H1 (cell line): Measurements from ENCODE around the gene RTN4. TPM values are rescaled to one million over a fixed set of nuclear protein-coding genes. Genes with fewer than 3 reads are reported as not detected.

ENCODE experiments used
- EGR1 ChIP-seq: IDR thresholded peaks from 2 replicates; pipeline ENCODE4 v1.6.1; 2011; ENCODE audit warnings: low read depth, low read length, borderline replicate concordance
- EZH2 ChIP-seq: fragments of 200-600 bp; sonication (generic); IDR thresholded peaks from 2 replicates; pipeline ENCODE4 v1.7.1; 2012; ENCODE audit warnings: low read depth, mild to moderate bottlenecking, moderate library complexity, low read length, inconsistent platforms; ENCODE audit not compliant: severe bottlenecking
- RFX5 ChIP-seq: IDR thresholded peaks from 2 replicates; pipeline ENCODE4 v1.6.1; 2011; ENCODE audit warnings: low read depth, low read length, improper control_type of control experiment, borderline replicate concordance
- TAF1 ChIP-seq: IDR thresholded peaks from 2 replicates; pipeline ENCODE4 v1.6.1; 2011; ENCODE audit warnings: mild to moderate bottlenecking, low read depth, low read length
- TAF7 ChIP-seq: optimal IDR thresholded peaks from 2 replicates; pipeline ENCODE3; 2011; ENCODE audit warnings: low read depth, mild to moderate bottlenecking, inconsistent platforms, low read length, moderate library complexity, borderline replicate concordance
- polyA plus RNA-seq, 7 experiments: library from polyadenylated mRNA; depleted of rRNA in 3 of 7; stranded (reverse) in 5 of 7; unstranded in 2 of 7; fragments of >200 nt in 5 of 7; fragments of 200-250 nt in 2 of 7; gene quantifications; 1 replicate in 5 of 7; 2 replicates in 1 of 7; 4 replicates in 1 of 7; pipeline versions ENCODE4 v1.2.1 to v1.2.3, GENCODE V29; 2011 to 2013; ENCODE audit warnings: missing spikeins in 2 of 7, mixed read lengths in 2 of 7
- total RNA-seq: library from RNA; stranded (reverse); fragmentation: NEBNext Ultra II Directional; extraction: Animal tissue kit (Norgen Biotek cat#: 25700); gene quantifications from 2 replicates; pipeline ENCODE4 v1.2.1, GENCODE V29; 2021
- TF ChIP-seq, protein P1 (sequence below): IDR thresholded peaks from 2 replicates; pipeline ENCODE4 v1.6.1; 2012; ENCODE audit warnings: inconsistent platforms

The RTN4 gene
- total and polyA plus RNA-seq, 2 of the 8 experiments (the other 6 are each of a cell fraction or from before 2014, with no cell fraction given) = 179 to 242 TPM

DNA sequence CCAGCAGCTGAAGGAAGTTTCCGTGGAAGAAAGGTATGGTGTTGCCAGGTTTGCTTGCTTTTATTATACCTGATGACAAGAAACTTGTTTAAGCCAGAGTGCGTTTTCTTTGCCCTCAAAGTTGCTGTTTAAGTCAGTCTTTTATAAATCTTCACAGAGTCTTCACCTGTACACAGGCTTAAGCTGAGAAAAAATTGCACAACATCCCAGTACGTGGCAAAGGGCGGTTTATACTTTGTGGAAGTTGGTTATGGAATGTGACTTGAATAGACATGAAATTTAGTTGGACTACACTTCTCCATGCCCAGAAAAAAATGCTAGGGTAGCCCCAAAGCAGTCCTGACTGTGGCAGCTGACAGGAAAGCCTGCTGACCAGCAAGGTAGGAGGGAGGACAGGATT lies 121.5 kb downstream of the RTN4 start (continued):
- TF ChIP-seq TAF7 (no peak), TAF1 (no peak), RFX5 (no peak), EZH2 (no peak), EGR1 (no peak)
- TF ChIP-seq, protein P1, sequence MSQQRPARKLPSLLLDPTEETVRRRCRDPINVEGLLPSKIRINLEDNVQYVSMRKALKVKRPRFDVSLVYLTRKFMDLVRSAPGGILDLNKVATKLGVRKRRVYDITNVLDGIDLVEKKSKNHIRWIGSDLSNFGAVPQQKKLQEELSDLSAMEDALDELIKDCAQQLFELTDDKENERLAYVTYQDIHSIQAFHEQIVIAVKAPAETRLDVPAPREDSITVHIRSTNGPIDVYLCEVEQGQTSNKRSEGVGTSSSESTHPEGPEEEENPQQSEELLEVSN = no peak
